HS-27A (cell line): Measurements from ENCODE around the gene MAGOH.
A peak's percentile ranks its signal among the peaks of the same experiment; 100 is the strongest.
"Not testable (repeated sequence)": the region's sequence is repeated elsewhere in the genome, so short reads cannot be mapped to it uniquely, and the experiment has no call there.

Source experiments
- DNase-seq: peaks from one replicate; pipeline ENCODE4 v3.0.0-alpha.2; 2012; ENCODE audit warnings: low read depth, missing footprints

MAGOH gene

DNA sequence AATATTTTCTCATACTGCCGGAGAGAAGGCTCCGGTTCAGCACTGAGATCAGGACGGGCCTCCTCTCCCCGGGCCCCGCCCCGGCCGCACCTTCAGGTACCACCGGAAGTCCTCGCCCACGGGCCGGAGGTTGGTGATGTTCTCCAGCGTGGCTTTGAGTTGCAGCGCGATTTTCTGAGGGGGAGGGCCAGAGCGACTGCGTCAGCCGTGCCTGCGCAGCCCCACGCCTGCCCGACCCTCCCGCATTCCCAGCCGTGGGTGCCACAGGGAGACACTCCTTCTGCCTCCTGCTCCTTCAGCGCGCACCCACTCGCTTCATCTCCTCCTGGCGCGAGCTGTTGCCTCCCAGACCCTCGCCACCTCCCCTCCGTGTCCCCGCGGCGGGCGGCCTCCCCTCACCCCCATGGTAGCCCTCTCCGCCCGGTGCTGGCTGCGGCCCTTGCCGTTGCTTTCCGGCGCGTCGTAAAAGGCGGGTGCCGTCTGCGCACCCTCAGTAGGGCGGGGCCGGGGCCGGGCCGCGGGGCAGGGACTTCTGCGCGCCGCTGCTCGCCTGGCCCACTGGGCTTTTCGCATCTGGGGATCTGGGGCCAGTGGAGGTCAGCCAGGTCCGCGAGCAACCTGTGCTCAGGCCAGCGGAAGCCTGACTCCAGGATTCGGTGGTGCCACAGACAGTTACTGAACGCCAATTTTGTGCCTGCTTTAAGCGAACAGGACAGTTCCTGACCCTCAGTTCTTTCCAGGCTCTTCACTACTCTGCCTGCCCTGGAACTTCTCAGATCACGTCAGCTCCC is 18.0 kb downstream of the MAGOH start, which contains the start of gene CZIB:
CZIB (minus strand) TSS at position 464 of the 791 bp plus-strand sequence; CDS start at position 405, 59 bp downstream.
- peak; percentile 84 for DNase-seq

DNA sequence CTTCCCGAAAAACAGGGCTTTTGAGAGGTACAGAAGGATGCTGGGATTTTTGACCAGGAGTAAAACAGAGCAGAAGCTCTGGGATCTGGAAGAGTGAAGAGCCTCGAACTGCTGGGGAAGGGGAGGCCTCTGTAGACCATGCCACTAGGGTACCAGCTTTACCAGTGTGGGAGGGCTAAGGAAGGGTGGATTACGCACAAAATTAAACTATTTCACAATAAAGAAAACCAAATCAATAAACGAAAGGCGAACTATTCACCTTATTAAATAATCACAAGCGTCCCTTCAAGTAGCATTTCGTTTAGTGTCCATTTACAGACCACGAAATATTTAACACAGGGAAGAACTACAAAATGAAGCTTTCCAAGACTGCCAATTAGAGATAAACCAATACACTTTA is 18.6 kb downstream of the MAGOH start:
- DNase-seq, result no peak

DNA sequence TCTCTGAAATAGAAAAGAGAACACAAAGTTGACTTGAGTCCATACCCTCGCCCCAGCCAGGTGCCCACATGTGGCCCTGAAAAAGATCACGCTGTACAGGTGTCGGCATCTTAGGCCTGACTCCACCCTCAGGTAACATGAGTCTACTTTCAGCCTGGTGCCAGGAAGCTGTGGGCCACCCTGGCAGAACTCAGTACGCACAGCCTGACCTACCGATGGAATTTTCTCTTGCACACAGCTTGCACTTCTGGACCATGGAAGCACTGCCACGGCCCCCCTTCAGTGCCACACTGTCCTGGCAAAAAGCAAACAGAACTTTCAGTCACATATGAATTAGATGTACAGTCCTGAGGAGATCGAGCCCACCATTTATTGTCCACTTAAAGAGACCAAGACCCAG is 20.1 kb downstream of the MAGOH start:
- no peak for DNase-seq

DNA sequence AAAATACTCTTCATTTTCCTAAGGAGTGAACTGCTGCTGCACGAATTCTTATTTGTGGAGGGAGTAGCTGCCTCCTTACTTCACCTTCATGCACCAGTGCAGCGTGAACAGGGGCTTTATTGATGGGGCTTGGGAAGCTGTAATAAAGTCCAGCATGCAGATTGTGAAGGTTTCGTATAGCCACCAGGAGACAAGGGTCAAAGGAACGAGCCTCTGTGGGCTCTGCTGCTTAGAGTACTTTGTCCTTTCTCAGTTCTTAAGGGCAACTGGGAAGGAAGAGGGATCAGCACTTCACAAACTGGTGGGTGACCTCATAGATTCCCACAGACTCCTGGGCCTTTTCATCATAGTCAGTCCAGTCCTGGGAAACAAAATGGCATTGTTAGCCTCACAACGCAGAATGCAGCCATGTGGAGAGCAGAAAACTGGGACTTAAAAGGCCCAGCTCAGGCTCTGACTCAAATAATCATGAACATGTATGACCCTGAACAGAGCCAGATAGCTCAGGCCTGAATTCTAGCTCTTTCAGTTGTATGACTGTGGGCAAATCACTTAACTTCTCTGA is 23.9 kb downstream of the MAGOH start:
- no peak for DNase-seq

- DNase-seq, result no peak
These were observed 27.4 kb downstream of the MAGOH start for GRCh38 chr1:53210954-53211353.

DNA sequence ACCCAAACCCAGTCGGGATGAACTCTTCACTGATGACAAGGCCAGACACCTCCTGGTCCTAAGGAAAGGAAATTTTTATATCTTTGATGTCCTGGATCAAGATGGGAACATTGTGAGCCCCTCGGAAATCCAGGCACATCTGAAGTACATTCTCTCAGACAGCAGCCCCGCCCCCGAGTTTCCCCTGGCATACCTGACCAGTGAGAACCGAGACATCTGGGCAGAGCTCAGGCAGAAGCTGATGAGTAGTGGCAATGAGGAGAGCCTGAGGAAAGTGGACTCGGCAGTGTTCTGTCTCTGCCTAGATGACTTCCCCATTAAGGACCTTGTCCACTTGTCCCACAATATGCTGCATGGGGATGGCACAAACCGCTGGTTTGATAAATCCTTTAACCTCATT is 28.0 kb downstream of the MAGOH start:
- DNase-seq, result no peak

DNA sequence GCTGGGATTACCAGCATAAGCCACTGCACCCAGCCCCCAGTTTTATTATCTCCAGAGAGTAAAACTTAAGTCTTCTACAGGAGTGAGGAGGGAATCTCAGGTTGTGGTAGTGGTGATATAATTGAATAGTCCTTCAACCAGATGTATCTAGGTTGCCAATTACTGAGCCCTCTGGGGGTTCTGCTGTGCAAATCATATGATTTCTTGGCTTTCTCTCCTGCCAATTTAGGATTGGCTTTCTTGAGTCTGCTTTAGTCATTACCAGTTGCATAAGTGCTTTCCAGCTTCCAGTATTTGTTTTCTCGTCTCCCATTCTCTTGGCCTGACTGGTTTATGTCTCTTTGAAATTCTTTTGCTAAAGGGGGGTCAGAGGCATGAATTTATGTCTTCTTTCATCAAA is 30.6 kb downstream of the MAGOH start:
- DNase-seq, result no peak

GRCh38 chr1:53206735-53207379 is 31.5 kb downstream of the MAGOH start:
- no peak for DNase-seq

GRCh38 chr1:53206083-53206685 is 32.1 kb downstream of the MAGOH start:
- DNase-seq, result not testable (repeated sequence)

- not testable (repeated sequence) for DNase-seq
These were observed 32.8 kb downstream of the MAGOH start for GRCh38 chr1:53205496-53205895.

DNA sequence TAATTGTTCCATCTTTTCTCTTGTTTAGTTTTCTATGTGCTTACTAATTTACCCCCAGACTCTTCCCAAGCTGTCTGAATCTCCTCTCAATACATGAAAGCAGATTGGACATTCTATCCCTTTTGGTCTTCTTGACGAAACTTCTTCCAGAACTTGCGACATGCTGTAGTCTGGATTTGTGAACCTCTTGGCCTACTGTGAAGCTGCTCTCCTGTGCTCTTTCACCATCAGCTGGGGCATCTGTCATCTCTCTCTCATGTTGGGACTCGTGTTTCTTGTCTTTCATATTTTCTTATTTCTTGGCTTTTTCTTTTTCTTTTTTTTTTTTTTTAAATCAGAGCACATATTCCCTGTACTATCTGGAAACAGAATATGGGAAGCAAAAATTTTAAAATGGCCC is 34.9 kb downstream of the MAGOH start:
- DNase-seq, result no peak

GRCh38 chr1:53198241-53198651 is 40.1 kb downstream of the MAGOH start:
- no peak for DNase-seq

DNA sequence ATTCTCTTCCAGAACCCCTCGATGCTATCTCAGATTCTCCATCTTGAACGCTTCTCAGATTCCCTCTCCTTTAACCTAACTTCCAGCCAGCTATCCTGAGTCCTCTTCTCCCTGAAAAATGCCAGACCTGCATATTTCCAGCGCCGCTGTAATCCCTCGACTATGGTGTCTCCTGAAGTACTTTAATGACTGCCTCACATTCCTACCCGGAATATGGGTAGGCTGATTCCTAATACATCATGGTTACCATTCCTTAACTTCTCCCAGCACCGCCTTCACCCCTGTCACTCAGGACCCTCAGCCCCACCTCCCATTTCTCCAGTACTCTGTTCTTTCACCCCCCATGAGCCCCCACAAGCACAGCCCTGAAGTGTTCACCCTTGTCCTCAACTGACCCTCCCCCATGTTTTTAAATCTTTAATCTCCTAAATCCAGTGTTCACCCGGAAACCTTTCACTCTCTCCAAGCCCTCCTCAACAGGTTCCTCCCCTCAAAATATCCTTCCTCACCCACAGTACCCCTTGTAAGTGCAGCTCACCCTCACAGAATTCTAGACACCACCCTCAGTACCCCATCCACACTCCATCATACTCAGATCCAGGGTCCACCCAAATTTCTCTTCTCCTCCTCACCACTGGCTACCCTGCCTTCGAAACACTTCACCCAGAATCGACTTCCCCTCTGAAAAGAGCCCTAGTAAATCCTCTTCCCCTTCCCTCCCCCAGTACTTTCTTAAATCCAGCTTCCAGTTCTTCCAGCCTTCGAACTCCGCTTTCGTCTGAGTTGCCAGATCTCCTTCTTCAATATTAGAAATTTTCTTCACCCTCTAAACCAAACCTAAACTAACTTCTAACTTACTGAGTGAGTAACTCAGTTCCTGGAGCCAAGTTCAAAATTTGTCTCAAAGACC is 40.8 kb downstream of the MAGOH start:
- DNase-seq, result no peak

DNA sequence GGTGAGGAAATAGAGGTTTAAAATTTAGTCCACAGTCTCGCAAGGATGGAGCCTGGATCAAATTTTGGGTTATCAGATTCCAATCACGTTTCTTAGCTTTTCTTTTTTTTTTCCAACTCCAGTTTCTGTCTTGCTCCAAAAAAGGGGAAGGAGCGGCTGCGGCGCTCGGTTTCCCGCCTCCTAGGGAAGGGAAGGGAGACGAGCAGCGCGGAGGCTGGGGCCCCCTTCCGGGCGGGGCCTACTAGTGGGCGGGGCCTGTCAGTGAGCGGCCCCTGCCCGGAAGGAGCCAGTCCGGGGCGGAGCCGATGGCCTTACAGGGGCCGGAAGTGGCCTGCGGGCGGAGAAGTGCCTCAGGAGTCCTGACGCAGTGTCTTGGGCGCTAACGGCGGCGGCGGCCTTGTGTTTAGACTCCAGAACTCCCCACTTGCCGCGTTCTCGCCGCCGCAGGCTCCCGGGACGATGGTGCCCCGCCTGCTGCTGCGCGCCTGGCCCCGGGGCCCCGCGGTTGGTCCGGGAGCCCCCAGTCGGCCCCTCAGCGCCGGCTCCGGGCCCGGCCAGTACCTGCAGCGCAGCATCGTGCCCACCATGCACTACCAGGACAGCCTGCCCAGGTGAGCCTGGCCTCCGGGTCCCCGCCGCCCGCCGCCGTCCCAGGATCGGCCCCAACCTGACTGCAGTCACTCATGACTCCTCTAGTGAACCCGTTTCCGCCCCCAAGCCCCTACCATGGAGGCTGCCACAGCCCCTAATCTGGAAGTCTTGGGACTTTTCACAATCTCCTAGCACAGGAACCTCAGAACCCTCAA is 41.6 kb downstream of the MAGOH start, which contains the start of gene CPT2:
CPT2 (plus strand) TSS at position 340 of the 806 bp plus-strand sequence; CDS start at position 460, 120 bp downstream.
- peak; percentile 80 for DNase-seq

- DNase-seq, result no peak
These were observed 42.3 kb downstream of the MAGOH start for GRCh38 chr1:53196017-53196484.

- no peak for DNase-seq
These were observed 42.9 kb downstream of the MAGOH start for GRCh38 chr1:53195246-53196016.

- DNase-seq, result no peak
These were observed 48.1 kb downstream of the MAGOH start for GRCh38 chr1:53190210-53190611.

GRCh38 chr1:53189061-53189460 is 49.3 kb downstream of the MAGOH start:
- no peak for DNase-seq

DNA sequence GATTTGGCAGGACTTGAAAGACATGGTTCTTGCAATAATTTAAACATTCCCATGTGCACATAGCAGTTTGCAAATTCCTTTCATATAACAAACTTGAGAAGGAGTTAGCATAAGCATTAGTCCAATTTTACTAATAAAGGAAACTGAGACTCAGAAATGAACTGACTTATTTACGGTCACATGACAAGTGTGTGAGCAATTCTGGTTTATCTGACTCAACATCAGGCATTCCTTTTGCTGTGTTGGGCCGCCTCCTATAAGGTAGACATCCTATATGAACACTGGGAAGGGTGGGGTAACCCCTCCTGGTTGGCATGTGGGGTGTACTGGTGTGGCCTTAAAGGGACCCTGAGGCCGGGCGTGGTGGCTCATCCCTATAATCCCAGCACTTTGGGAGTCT is 50.2 kb downstream of the MAGOH start:
- DNase-seq, result no peak

GRCh38 chr1:53187401-53187800 is 50.9 kb downstream of the MAGOH start:
- DNase-seq, result no peak
